ENCODE data around the gene EXOC4.

The EXOC4 gene

DNA sequence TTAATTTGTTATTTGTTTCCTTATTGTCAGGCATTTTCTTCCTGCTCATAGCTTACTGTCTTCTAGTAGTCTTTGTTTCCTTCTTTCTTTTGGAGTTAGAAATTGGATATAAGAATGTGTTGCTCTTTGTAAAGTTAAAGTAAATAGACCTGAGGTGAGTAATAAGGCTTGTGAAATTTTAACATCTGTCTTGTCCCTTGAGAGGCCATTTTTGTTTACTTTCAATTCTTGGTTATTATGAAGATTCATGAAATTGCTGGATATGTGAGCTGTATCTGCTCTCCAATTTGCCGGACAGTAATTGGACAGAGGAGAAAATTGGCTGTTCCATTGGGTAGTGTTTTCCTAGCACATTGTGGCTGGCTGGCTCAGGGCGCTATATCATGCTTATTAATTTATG lies 260.7 kb downstream of the EXOC4 start:
- TF ChIP-seq, protein P1, sequence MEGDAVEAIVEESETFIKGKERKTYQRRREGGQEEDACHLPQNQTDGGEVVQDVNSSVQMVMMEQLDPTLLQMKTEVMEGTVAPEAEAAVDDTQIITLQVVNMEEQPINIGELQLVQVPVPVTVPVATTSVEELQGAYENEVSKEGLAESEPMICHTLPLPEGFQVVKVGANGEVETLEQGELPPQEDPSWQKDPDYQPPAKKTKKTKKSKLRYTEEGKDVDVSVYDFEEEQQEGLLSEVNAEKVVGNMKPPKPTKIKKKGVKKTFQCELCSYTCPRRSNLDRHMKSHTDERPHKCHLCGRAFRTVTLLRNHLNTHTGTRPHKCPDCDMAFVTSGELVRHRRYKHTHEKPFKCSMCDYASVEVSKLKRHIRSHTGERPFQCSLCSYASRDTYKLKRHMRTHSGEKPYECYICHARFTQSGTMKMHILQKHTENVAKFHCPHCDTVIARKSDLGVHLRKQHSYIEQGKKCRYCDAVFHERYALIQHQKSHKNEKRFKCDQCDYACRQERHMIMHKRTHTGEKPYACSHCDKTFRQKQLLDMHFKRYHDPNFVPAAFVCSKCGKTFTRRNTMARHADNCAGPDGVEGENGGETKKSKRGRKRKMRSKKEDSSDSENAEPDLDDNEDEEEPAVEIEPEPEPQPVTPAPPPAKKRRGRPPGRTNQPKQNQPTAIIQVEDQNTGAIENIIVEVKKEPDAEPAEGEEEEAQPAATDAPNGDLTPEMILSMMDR (conservative IDR thresholded peaks at IDR 0.05) = no peak
- H3K27ac ChIP-seq = no peak overlapping the region

DNA sequence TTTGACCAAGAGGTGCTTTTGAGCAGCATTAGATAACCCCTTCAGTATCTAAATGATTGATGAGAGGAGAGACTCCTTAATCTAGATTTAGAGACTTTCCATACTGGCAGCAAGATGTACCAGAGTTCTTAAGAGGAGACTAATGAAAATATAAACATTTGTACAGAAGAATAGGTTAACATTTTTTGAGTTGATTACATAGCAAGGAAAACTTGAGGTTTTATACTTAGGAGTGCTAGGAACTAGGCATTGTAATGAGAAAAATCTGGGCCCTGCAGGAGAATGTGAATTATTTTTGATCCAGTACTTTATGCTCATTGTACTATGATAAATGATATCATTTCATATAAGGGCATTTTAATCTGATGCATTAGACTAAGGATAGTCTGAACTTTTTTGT lies 261.7 kb downstream of the EXOC4 start:
- TF ChIP-seq, protein P1 (conservative IDR thresholded peaks at IDR 0.05) = no peak
- no peak overlapping the region for H3K27ac ChIP-seq

DNA sequence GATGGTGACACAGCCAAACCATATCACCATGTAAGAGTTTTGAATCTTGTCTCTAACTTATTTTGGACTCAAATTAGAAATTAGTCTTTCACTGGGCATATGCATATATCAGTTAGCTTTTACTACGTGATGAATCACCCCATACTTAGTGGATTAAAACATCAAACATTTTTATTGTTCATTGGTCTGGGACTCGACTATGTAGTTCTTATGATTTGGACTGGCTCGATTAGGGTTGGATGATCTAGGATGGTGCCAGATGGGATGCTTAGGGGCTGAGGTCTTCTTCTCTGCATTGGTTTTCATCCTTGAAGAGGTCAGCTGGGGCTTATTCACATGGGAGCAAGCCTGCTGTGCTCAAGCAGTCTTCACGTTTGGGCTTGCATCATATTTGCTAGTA lies 264.9 kb downstream of the EXOC4 start:
- H3K27ac ChIP-seq = no peak overlapping the region
- TF ChIP-seq, protein P1 (conservative IDR thresholded peaks at IDR 0.05) = no peak

DNA sequence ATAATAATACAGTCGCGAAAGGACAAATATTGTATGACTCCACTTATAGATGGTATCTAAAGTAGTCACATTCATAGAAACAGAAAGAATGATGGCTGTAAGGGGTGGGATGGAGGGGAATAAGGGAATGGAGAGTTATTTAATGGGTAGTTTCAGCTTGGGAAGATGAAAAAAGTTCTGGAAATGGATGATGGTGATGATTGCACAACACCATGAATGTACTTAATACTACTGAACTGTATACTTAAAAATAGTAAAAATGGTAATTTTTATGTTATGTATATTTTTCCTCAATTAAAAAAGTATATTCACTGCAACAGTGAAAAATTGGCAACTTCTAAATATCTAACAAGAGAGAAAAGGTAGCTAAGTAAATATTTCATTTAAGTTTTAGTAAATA lies 265.8 kb downstream of the EXOC4 start:
- no peak overlapping the region for H3K27ac ChIP-seq
- TF ChIP-seq, protein P1 (conservative IDR thresholded peaks at IDR 0.05) = no peak

DNA sequence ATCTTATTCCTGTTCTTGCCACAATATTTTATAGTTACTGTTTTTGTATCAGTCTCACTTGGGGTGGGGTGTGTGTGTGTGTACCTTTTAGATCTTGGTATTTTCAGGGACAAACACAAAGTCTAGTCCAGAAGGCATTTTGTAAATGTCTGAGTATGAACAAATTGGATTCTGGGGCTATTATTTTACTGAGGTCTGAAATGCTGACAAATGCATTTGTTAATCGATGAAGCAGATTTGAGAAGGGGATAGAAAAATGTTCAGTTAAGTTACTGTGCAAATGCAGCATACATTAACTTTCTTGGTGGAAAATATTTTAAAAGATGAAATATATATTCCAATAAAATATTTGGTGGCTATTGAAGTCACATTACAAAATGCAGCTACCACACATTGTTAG lies 267.4 kb downstream of the EXOC4 start:
- TF ChIP-seq, protein P1 (conservative IDR thresholded peaks at IDR 0.05) = no peak
- H3K27ac ChIP-seq = no peak overlapping the region

DNA sequence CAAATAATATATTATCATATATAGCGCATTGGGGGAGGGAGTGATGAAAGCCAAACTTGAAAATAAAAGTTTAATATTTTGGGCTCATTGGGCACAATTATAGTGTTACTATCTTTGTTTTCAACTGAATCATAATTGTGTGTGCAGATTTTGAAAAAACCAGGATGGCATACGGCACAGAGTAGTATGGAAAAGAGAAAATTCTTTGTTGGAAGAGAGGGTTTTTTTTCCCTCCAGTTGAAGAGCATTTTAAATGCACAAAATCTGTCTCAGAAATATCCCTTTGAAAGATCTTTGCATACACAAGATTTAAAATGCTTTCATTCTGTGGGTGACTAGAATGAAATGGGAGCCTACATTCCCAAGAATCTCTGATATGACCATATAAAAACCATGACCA lies 269.6 kb downstream of the EXOC4 start:
- H3K27ac ChIP-seq = no peak overlapping the region
- TF ChIP-seq, protein P1 (conservative IDR thresholded peaks at IDR 0.05) = no peak

DNA sequence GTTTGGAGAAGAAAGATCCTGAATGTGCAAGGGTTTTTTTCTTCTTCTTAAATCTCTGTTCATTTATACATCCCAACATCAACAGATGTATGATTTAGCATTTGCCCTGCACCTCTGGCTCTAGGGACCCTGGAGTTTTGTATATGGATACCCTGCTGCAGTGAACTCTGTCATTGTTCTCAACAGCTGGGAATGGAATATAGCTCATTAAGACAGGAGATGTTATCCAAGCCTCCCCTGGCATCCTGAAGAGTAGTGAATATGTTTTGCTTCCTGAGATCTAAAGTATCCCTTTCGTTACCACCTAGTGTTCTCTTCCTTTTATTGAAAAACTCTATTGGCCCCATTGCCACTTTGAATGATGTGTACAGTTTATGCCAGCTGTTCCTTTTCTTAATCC lies 275.9 kb downstream of the EXOC4 start:
- H3K27ac ChIP-seq = no peak overlapping the region

More for the DNA sequence above, 275.9 kb downstream of the EXOC4 start:
- TF ChIP-seq, protein P1 (conservative IDR thresholded peaks at IDR 0.05) = no peak

All from VCaP (cell line).